Natural killer cell (primary cell): Measurements from ENCODE around the gene SOX13. TPM values are rescaled to one million over a fixed set of nuclear protein-coding genes. Genes with fewer than 3 reads are reported as not detected.

Source experiments
- ATAC-seq, 3 donors: fragments of 150-1000 bp in 2 of 3; fragments of 200-7000 bp in 1 of 3; cut with Tn5 transposase; 1 replicate in 1 of 3; 2 replicates in 2 of 3; pipeline ENCODE4 v1.10.0; 2021; ENCODE audit warnings: mild to moderate bottlenecking in 2 of 3, moderate library complexity in 2 of 3
- DNase-seq, 2 donors: peaks; one replicate each; pipeline versions ENCODE4 v3.0.0 to v3.0.0-alpha.2; 2013 to 2021; ENCODE audit warnings: mixed read lengths in 1 of 2
- H3K27ac ChIP-seq: one replicate; pipeline ENCODE4 v1.5.1; 2013; ENCODE audit warnings: mild to moderate bottlenecking, low read length
- H3K27me3 ChIP-seq: one replicate; pipeline ENCODE4 v1.6.1; 2013; ENCODE audit warnings: low read length; ENCODE audit not compliant: control insufficient read depth, insufficient read depth
- H3K36me3 ChIP-seq: one replicate; pipeline ENCODE4 v1.6.1; 2013; ENCODE audit warnings: low read length; ENCODE audit not compliant: control insufficient read depth, insufficient read depth
- H3K4me1 ChIP-seq: one replicate; pipeline ENCODE4 v1.6.1; 2013; ENCODE audit warnings: low read length; ENCODE audit not compliant: control insufficient read depth, insufficient read depth
- H3K4me3 ChIP-seq: one replicate; pipeline ENCODE4 v1.5.1; 2013; ENCODE audit warnings: low read length
- H3K9me3 ChIP-seq: one replicate; pipeline ENCODE4 v1.6.1; 2013; ENCODE audit warnings: low read length; ENCODE audit not compliant: control insufficient read depth, insufficient read depth
- H3K27ac Mint-ChIP-seq, 2 donors: one replicate each; pipeline ENCODE4 v1.8.0; 2022; ENCODE audit warnings: mild to moderate bottlenecking in 2 of 2, mixed read lengths in 2 of 2, moderate library complexity in 1 of 2
- H3K27me3 Mint-ChIP-seq, 2 donors: one replicate each; pipeline ENCODE4 v1.8.0; 2022; ENCODE audit warnings: low read depth in 2 of 2, mixed read lengths in 2 of 2
- H3K36me3 Mint-ChIP-seq: one replicate; pipeline ENCODE4 v1.8.0; 2022; ENCODE audit warnings: mixed read lengths
- H3K4me1 Mint-ChIP-seq, 2 donors: one replicate each; pipeline ENCODE4 v1.8.0; 2022; ENCODE audit warnings: mixed read lengths in 2 of 2
- H3K4me3 Mint-ChIP-seq: one replicate; pipeline ENCODE4 v1.8.0; 2022; ENCODE audit warnings: mild to moderate bottlenecking, moderate library complexity, mixed read lengths
- H3K9me3 Mint-ChIP-seq, 2 donors: one replicate each; pipeline ENCODE4 v1.8.0; 2022; ENCODE audit warnings: mixed read lengths in 2 of 2
- CTCF ChIP-seq: fragments of 200-600 bp; IDR thresholded peaks from one replicate; pipeline ENCODE4 v1.8.0; 2022; ENCODE audit warnings: antibody characterized with exemption
- WGBS: methylation state at CpG from one replicate; pipeline ENCODE4 v1.1.7; 2013; ENCODE audit warnings: missing lambda C conversion rate; ENCODE audit not compliant: insufficient coverage; 5-methylcytosine and 5-hydroxymethylcytosine counted together
- intact Hi-C: fragments of 100-400 bp; cut with micrococcal nuclease; formaldehyde crosslinking; loops from one replicate; pipeline ENCODE4 v1.14.2; 2022
- total RNA-seq, 4 donors: library from RNA; stranded (reverse); fragments of 120-200 nt in 1 of 4; gene quantifications; one replicate each; pipeline versions ENCODE4 v1.2.3 to v1.2.4, GENCODE V29; 2013 to 2022

Gene SOX13
- total RNA-seq, 3 donors from 2014 or later (not counting 1 experiment from before 2014, with no cell fraction given): 27.3 to 44.7 (median 41.4) TPM

- Histone ChIP-seq H3K4me1 (peaks cover 32% of the 10 kb centered on the region), H3K9me3 (no peaks in the 10 kb centered on the region), H3K4me3 (no peak overlapping the region), H3K27me3 (no peaks in the 10 kb centered on the region), H3K36me3 (no peaks in the 10 kb centered on the region), H3K27ac (no peak overlapping the region)
- no peak for TF ChIP-seq CTCF
- H3K9me3 Mint-ChIP-seq: no peaks in the 10 kb centered on the region
- H3K4me3 Mint-ChIP-seq: no peak overlapping the region
- H3K36me3 Mint-ChIP-seq: no peaks in the 10 kb centered on the region
- intact Hi-C loops: no loop called here
- no peaks in the 10 kb centered on the region for H3K27me3 Mint-ChIP-seq
- ATAC-seq: no peak
- DNase-seq: no peak
- peak overlapping the region in 1 of 2 donors; percentile 3 for H3K27ac Mint-ChIP-seq
- 85% methylated on average over 5 of the region's 5 CpGs for WGBS
- peaks cover 43 to 56% of the 10 kb centered on the region in 2 donors for H3K4me1 Mint-ChIP-seq
These were observed 18.9 kb downstream of the SOX13 start for GRCh38 chr1:204091787-204092312.

- Mint-ChIP-seq H3K27ac (peak overlapping the region; percentile 22 to 44), H3K36me3 (no peaks in the 10 kb centered on the region), H3K27me3 (no peaks in the 10 kb centered on the region), H3K4me3 (no peak overlapping the region), H3K9me3 (no peaks in the 10 kb centered on the region), H3K4me1 (peaks cover 35 to 50% of the 10 kb centered on the region in 2 donors)
- no peak overlapping the region for H3K27ac ChIP-seq
- H3K4me1 ChIP-seq: peaks cover 25% of the 10 kb centered on the region
- no peak for TF ChIP-seq CTCF
- intact Hi-C loops: no loop called here
- no peak overlapping the region for H3K4me3 ChIP-seq
- H3K27me3 ChIP-seq: no peaks in the 10 kb centered on the region
- DNase-seq (no peak), ATAC-seq (no peak)
- H3K36me3 ChIP-seq: no peaks in the 10 kb centered on the region
- no peaks in the 10 kb centered on the region for H3K9me3 ChIP-seq
- 85% methylated on average over 12 of the region's 12 CpGs for WGBS
These were observed 19.9 kb downstream of the SOX13 start for GRCh38 chr1:204092632-204093420.

DNA sequence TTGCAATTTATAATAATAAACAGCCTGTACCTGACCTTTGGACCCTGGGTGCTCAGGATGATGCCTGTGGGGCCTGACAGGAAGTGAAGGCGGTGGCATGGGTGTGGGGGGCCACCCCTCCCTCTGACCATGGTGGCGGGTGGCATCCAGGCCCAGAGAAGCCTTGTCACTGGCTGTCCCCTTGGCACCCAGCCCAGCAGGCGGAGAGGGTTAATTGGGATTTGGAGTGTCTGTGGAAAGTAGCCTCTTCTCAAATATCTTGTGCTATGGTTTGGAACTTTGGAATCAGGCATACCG lies 20.5 kb downstream of the SOX13 start:
- H3K27me3 Mint-ChIP-seq: no peaks in the 10 kb centered on the region
- Histone ChIP-seq H3K27me3 (no peaks in the 10 kb centered on the region), H3K27ac (no peak overlapping the region), H3K36me3 (no peaks in the 10 kb centered on the region), H3K9me3 (no peaks in the 10 kb centered on the region), H3K4me3 (no peak overlapping the region), H3K4me1 (peaks cover 20% of the 10 kb centered on the region)
- H3K36me3 Mint-ChIP-seq: no peaks in the 10 kb centered on the region
- ATAC-seq (peak in 1 of 3 donors; percentile 26), DNase-seq (no peak)
- intact Hi-C loops: no loop called here
- WGBS: 66% methylated on average over 4 of the region's 4 CpGs
- H3K4me3 Mint-ChIP-seq: no peak overlapping the region
- peaks cover 30 to 45% of the 10 kb centered on the region in 2 donors for H3K4me1 Mint-ChIP-seq
- H3K9me3 Mint-ChIP-seq: no peaks in the 10 kb centered on the region
- H3K27ac Mint-ChIP-seq: peak overlapping the region in 1 of 2 donors; percentile 44
- TF ChIP-seq CTCF: no peak
